Measurements from ENCODE around the gene SPP2.
A peak's percentile ranks its signal among the peaks of the same experiment; 100 is the strongest.

SPP2 gene

GRCh38 chr2:234050455-234051135, at the start of gene SPP2:
TSS of gene SPP2 (plus strand) at chr2:234050702. CDS start at chr2:234050787, 85 bp downstream.
- no peak for DNase-seq (ENCODE audit: extremely low read depth in 1 of 2, low read depth in 1 of 2)

- DNase-seq (ENCODE audit: extremely low read depth in 1 of 2, low read depth in 1 of 2) = no peak
These were observed 48.9 kb upstream of the SPP2 start for GRCh38 chr2:234001380-234002160.

GRCh38 chr2:234002281-234002680, 48.2 kb upstream of the SPP2 start:
- no peak for DNase-seq (ENCODE audit: extremely low read depth in 1 of 2, low read depth in 1 of 2)

- DNase-seq (ENCODE audit: extremely low read depth in 1 of 2, low read depth in 1 of 2) = peak in 1 of 2 donors; percentile 43
These were observed 46.4 kb upstream of the SPP2 start for GRCh38 chr2:234003972-234004617.

GRCh38 chr2:234005126-234005525, 45.4 kb upstream of the SPP2 start:
- no peak for DNase-seq (ENCODE audit: extremely low read depth in 1 of 2, low read depth in 1 of 2)

GRCh38 chr2:234006501-234006900, 44.0 kb upstream of the SPP2 start:
- DNase-seq (ENCODE audit: extremely low read depth in 1 of 2, low read depth in 1 of 2) = no peak

GRCh38 chr2:234014427-234014826, 36.1 kb upstream of the SPP2 start:
- DNase-seq (ENCODE audit: extremely low read depth in 1 of 2, low read depth in 1 of 2) = no peak

- no peak for DNase-seq (ENCODE audit: extremely low read depth in 1 of 2, low read depth in 1 of 2)
These were observed 34.6 kb upstream of the SPP2 start for GRCh38 chr2:234015861-234016260.

GRCh38 chr2:234019896-234020295, 30.6 kb upstream of the SPP2 start:
- DNase-seq (ENCODE audit: extremely low read depth in 1 of 2, low read depth in 1 of 2) = no peak

GRCh38 chr2:234020332-234020731, 30.2 kb upstream of the SPP2 start:
- no peak for DNase-seq (ENCODE audit: extremely low read depth in 1 of 2, low read depth in 1 of 2)

GRCh38 chr2:234022424-234022823, 28.1 kb upstream of the SPP2 start:
- no peak for DNase-seq (ENCODE audit: extremely low read depth in 1 of 2, low read depth in 1 of 2)

- no peak for DNase-seq (ENCODE audit: extremely low read depth in 1 of 2, low read depth in 1 of 2)
These were observed 26.2 kb upstream of the SPP2 start for GRCh38 chr2:234024304-234024703.

GRCh38 chr2:234025466-234025865, 25.0 kb upstream of the SPP2 start:
- no peak for DNase-seq (ENCODE audit: extremely low read depth in 1 of 2, low read depth in 1 of 2)

- no peak for DNase-seq (ENCODE audit: extremely low read depth in 1 of 2, low read depth in 1 of 2)
These were observed 24.6 kb upstream of the SPP2 start for GRCh38 chr2:234025891-234026401.

- DNase-seq (ENCODE audit: extremely low read depth in 1 of 2, low read depth in 1 of 2) = no peak
These were observed 23.7 kb upstream of the SPP2 start for GRCh38 chr2:234026693-234027254.

- DNase-seq (ENCODE audit: extremely low read depth in 1 of 2, low read depth in 1 of 2) = no peak
These were observed 22.9 kb upstream of the SPP2 start for GRCh38 chr2:234027641-234028040.

GRCh38 chr2:234029150-234029733, 21.3 kb upstream of the SPP2 start:
- DNase-seq (ENCODE audit: extremely low read depth in 1 of 2, low read depth in 1 of 2) = no peak

GRCh38 chr2:234031207-234031606, 19.3 kb upstream of the SPP2 start:
- DNase-seq (ENCODE audit: extremely low read depth in 1 of 2, low read depth in 1 of 2) = no peak

GRCh38 chr2:234032279-234032856, 18.1 kb upstream of the SPP2 start:
- no peak for DNase-seq (ENCODE audit: extremely low read depth in 1 of 2, low read depth in 1 of 2)

GRCh38 chr2:234033174-234033573, 17.3 kb upstream of the SPP2 start:
- DNase-seq (ENCODE audit: extremely low read depth in 1 of 2, low read depth in 1 of 2) = no peak

- DNase-seq (ENCODE audit: extremely low read depth in 1 of 2, low read depth in 1 of 2) = no peak
These were observed 16.6 kb upstream of the SPP2 start for GRCh38 chr2:234033885-234034284.

Data from stimulated activated CD8-positive, alpha-beta memory T cell treated with anti-CD3 and anti-CD28 coated beads, Interleukin-7, amount 100 ng/mL, for 48 hours (primary cell).